GM23338 (cell line): Measurements from ENCODE around the gene ALOX5AP. TPM values are rescaled to one million over a fixed set of nuclear protein-coding genes. Genes with fewer than 3 reads are reported as not detected.

Experiments used
- ATAC-seq: fragments of 200-7000 bp; cut with Tn5 transposase; 3 replicates; pipeline ENCODE4 v1.9.1; 2020
- DNase-seq: peaks from one replicate; pipeline ENCODE4 v3.0.0-alpha.2; 2015; ENCODE audit warnings: low spot score
- H2AFZ ChIP-seq: fragments of 200-600 bp; sonication (generic); 2 replicates; pipeline ENCODE4 v1.8.0; 2016; ENCODE audit warnings: antibody characterized with exemption, mild to moderate bottlenecking, moderate library complexity
- H3F3A ChIP-seq: fragments of 200-600 bp; sonication (generic); replicated peaks from 2 replicates; pipeline ENCODE4 v1.8.0; 2017; ENCODE audit warnings: antibody characterized with exemption, mixed run types, low read depth
- H3K27ac ChIP-seq: fragments of 200-600 bp; sonication (generic); 2 replicates; pipeline ENCODE4 v1.6.1; 2016; ENCODE audit warnings: low read depth
- H3K27me3 ChIP-seq: fragments of 200-600 bp; sonication (generic); 2 replicates; pipeline ENCODE4 v1.8.0; 2016; ENCODE audit warnings: mild to moderate bottlenecking, mixed run types, moderate library complexity; ENCODE audit not compliant: insufficient read depth
- H3K36me3 ChIP-seq: fragments of 200-600 bp; sonication (generic); 2 replicates; pipeline ENCODE4 v1.8.0; 2016; ENCODE audit warnings: mild to moderate bottlenecking; ENCODE audit not compliant: insufficient read depth
- H3K4me1 ChIP-seq: fragments of 200-600 bp; sonication (generic); 2 replicates; pipeline ENCODE4 v1.8.0; 2016; ENCODE audit warnings: mild to moderate bottlenecking, moderate library complexity; ENCODE audit not compliant: insufficient read depth
- H3K4me2 ChIP-seq: fragments of 200-600 bp; sonication (generic); 2 replicates; pipeline ENCODE4 v1.7.1; 2017; ENCODE audit warnings: mixed run types
- H3K4me3 ChIP-seq: fragments of 200-600 bp; sonication (generic); 2 replicates; pipeline ENCODE4 v1.6.1; 2016; ENCODE audit warnings: mixed run types
- H3K79me2 ChIP-seq: fragments of 200-600 bp; sonication (generic); replicated peaks from 2 replicates; pipeline ENCODE4 v1.8.0; 2017; ENCODE audit warnings: mild to moderate bottlenecking; ENCODE audit not compliant: insufficient read depth
- H3K9me2 ChIP-seq: fragments of 200-600 bp; sonication (generic); 2 replicates; pipeline ENCODE4 v1.8.0; 2017; ENCODE audit not compliant: insufficient read depth
- H4K20me1 ChIP-seq: fragments of 200-600 bp; sonication (generic); replicated peaks from 2 replicates; pipeline ENCODE4 v1.8.0; 2017; ENCODE audit warnings: mild to moderate bottlenecking; ENCODE audit not compliant: insufficient read depth
- H3K27ac Mint-ChIP-seq: 2 replicates; pipeline ENCODE4 v1.8.0; 2020; ENCODE audit warnings: inconsistent platforms, mild to moderate bottlenecking, moderate library complexity, mixed read lengths
- H3K27me3 Mint-ChIP-seq: 3 replicates; pipeline ENCODE4 v1.8.0; 2022; ENCODE audit warnings: low read depth, mild to moderate bottlenecking, moderate library complexity, mixed read lengths, inconsistent platforms; ENCODE audit not compliant: insufficient read depth, poor library complexity
- H3K36me3 Mint-ChIP-seq: 3 replicates; pipeline ENCODE4 v1.8.0; 2021; ENCODE audit warnings: low read depth, mild to moderate bottlenecking, inconsistent platforms, moderate library complexity, mixed read lengths
- H3K4me1 Mint-ChIP-seq: 3 replicates; pipeline ENCODE4 v1.8.0; 2020; ENCODE audit warnings: mild to moderate bottlenecking, inconsistent platforms, mixed read lengths
- H3K4me3 Mint-ChIP-seq: 3 replicates; pipeline ENCODE4 v1.8.0; 2021; ENCODE audit warnings: moderate library complexity, mild to moderate bottlenecking, inconsistent platforms, mixed read lengths
- H3K9me3 Mint-ChIP-seq: 3 replicates; pipeline ENCODE4 v1.8.0; 2020; ENCODE audit warnings: moderate library complexity, mild to moderate bottlenecking, inconsistent platforms, mixed read lengths
- CREB1 ChIP-seq: fragments of 250-450 bp; sonication (Bioruptor Pico); IDR thresholded peaks from 2 replicates; pipeline ENCODE4 v1.5.0; 2020; ENCODE audit warnings: low read depth, mild to moderate bottlenecking, moderate library complexity
- EZH2phosphoT487 ChIP-seq: fragments of 200-600 bp; sonication (generic); IDR thresholded peaks from one replicate; pipeline ENCODE4 v1.8.1; 2018; ENCODE audit warnings: antibody characterized with exemption; ENCODE audit not compliant: unreplicated experiment
- NANOG ChIP-seq: IDR thresholded peaks from 2 replicates; pipeline ENCODE4 v1.6.1; 2016; ENCODE audit warnings: antibody characterized with exemption, borderline replicate concordance
- POLR2AphosphoS5 ChIP-seq: IDR thresholded peaks from 2 replicates; pipeline ENCODE4 v1.6.1; 2016; ENCODE audit warnings: antibody characterized with exemption, low read depth
- ZNF114 ChIP-seq: fragments of 250-450 bp; sonication (Bioruptor Pico); IDR thresholded peaks from 2 replicates; pipeline ENCODE4 v1.5.0; 2020; ENCODE audit warnings: mild to moderate bottlenecking, moderate library complexity
- ZNF331 ChIP-seq: fragments of 250-450 bp; sonication (Bioruptor Pico); IDR thresholded peaks from 2 replicates; pipeline ENCODE4 v1.5.0; 2020; ENCODE audit warnings: low read depth, mild to moderate bottlenecking, moderate library complexity
- polyA plus RNA-seq: library from polyadenylated mRNA; unstranded; fragments of >200 nt; fragmentation: Nextera tagmentation; extraction: Ambion mirVana; gene quantifications from 2 replicates; pipeline ENCODE4 v1.2.1, GENCODE V29; 2016
- total RNA-seq: library from RNA; depleted of rRNA; stranded (reverse); fragments of >200 nt; shearing (Covaris generic); gene quantifications from 2 replicates; pipeline ENCODE4 v1.2.3, GENCODE V29; 2014
- TF ChIP-seq, protein P1 (sequence below): fragments of 250-450 bp; sonication (Bioruptor Pico); IDR thresholded peaks from 2 replicates; pipeline ENCODE4 v1.5.0; 2020; ENCODE audit warnings: mild to moderate bottlenecking, moderate library complexity
- TF ChIP-seq, protein P2 (sequence below), 2 experiments: fragments of 200-600 bp in 1 of 2; sonication (generic) in 1 of 2; conservative IDR thresholded peaks; 2 replicates each; pipeline versions ENCODE4 v1.5.1 to v1.6.1; 2016 to 2017; ENCODE audit warnings: antibody characterized with exemption in 2 of 2, low read depth in 2 of 2, mild to moderate bottlenecking in 2 of 2, moderate library complexity in 1 of 2

Gene ALOX5AP
- total and polyA plus RNA-seq, 2 experiments from 2014 or later: 0.23 TPM; not detected in 1

DNA sequence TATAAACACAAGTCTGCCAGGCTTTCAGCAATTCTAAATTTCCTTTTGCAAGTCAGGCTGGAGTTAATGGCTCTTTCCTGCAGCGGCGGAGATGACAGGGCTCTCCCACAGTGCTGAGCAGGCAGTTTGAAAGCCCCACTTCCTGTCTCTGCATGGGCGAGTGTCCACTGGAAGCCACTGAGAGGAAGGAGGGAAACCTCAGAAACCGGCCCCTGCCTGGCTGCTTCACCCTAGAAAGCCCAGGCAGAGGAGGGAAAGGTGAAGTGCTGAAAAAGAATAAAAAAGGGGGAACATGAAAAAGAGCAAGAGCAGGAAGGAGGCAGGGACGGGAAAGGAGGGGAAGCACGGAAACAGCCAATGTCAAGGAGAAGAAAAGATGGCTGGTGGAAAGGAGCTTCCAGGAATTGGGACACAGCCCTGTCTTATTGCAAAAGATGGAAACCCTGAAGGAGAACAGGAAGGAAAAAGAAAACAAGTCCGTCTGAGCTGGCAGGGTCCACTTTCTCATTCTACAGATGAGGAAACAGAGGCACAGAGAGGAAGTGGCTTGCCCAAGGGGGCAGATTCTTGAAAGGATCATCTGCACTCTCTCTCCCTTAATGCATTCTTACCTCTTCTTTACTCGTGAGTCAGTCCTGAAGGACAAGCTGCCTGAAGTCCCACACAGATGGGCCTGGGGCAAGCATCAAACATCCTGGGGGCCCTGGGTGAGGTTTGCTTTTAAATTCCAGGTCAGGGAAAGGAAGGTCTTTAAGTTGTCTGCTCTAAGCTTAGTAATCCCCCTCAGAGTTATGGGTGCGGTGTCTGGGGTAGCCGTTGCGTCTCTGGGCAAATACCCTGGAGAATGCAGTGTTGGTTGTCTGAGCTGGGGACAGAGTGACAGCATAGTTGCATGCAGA, 38.8 kb upstream of the ALOX5AP start:
- no peaks in the 10 kb centered on the region for H3K9me2 ChIP-seq
- no peak overlapping the region for H3K4me2 ChIP-seq
- H3K27ac Mint-ChIP-seq: peak overlapping the region; percentile 80; the same call in 1 of the 2 replicates
- peak overlapping the region; percentile 64 for H2AFZ ChIP-seq
- no peak overlapping the region for H3K27ac ChIP-seq
- no peaks in the 10 kb centered on the region for H3K36me3 ChIP-seq
- H3K9me3 Mint-ChIP-seq: no peaks in the 10 kb centered on the region
- H4K20me1 ChIP-seq: no peaks in the 10 kb centered on the region
- no peaks in the 10 kb centered on the region for H3K36me3 Mint-ChIP-seq
- peaks cover 8% of the 10 kb centered on the region for H3K27me3 Mint-ChIP-seq
- H3K4me1 ChIP-seq: peaks cover 17% of the 10 kb centered on the region
- H3K27me3 ChIP-seq: no peaks in the 10 kb centered on the region
- no peak for TF ChIP-seq POLR2AphosphoS5
- no peak for TF ChIP-seq EZH2phosphoT487
- TF ChIP-seq ZNF114 (CRISPR knock-in tag): no peak
- no peak for TF ChIP-seq CREB1
- TF ChIP-seq ZNF331 (CRISPR knock-in tag): no peak
- TF ChIP-seq NANOG: no peak
- TF ChIP-seq, protein P1, sequence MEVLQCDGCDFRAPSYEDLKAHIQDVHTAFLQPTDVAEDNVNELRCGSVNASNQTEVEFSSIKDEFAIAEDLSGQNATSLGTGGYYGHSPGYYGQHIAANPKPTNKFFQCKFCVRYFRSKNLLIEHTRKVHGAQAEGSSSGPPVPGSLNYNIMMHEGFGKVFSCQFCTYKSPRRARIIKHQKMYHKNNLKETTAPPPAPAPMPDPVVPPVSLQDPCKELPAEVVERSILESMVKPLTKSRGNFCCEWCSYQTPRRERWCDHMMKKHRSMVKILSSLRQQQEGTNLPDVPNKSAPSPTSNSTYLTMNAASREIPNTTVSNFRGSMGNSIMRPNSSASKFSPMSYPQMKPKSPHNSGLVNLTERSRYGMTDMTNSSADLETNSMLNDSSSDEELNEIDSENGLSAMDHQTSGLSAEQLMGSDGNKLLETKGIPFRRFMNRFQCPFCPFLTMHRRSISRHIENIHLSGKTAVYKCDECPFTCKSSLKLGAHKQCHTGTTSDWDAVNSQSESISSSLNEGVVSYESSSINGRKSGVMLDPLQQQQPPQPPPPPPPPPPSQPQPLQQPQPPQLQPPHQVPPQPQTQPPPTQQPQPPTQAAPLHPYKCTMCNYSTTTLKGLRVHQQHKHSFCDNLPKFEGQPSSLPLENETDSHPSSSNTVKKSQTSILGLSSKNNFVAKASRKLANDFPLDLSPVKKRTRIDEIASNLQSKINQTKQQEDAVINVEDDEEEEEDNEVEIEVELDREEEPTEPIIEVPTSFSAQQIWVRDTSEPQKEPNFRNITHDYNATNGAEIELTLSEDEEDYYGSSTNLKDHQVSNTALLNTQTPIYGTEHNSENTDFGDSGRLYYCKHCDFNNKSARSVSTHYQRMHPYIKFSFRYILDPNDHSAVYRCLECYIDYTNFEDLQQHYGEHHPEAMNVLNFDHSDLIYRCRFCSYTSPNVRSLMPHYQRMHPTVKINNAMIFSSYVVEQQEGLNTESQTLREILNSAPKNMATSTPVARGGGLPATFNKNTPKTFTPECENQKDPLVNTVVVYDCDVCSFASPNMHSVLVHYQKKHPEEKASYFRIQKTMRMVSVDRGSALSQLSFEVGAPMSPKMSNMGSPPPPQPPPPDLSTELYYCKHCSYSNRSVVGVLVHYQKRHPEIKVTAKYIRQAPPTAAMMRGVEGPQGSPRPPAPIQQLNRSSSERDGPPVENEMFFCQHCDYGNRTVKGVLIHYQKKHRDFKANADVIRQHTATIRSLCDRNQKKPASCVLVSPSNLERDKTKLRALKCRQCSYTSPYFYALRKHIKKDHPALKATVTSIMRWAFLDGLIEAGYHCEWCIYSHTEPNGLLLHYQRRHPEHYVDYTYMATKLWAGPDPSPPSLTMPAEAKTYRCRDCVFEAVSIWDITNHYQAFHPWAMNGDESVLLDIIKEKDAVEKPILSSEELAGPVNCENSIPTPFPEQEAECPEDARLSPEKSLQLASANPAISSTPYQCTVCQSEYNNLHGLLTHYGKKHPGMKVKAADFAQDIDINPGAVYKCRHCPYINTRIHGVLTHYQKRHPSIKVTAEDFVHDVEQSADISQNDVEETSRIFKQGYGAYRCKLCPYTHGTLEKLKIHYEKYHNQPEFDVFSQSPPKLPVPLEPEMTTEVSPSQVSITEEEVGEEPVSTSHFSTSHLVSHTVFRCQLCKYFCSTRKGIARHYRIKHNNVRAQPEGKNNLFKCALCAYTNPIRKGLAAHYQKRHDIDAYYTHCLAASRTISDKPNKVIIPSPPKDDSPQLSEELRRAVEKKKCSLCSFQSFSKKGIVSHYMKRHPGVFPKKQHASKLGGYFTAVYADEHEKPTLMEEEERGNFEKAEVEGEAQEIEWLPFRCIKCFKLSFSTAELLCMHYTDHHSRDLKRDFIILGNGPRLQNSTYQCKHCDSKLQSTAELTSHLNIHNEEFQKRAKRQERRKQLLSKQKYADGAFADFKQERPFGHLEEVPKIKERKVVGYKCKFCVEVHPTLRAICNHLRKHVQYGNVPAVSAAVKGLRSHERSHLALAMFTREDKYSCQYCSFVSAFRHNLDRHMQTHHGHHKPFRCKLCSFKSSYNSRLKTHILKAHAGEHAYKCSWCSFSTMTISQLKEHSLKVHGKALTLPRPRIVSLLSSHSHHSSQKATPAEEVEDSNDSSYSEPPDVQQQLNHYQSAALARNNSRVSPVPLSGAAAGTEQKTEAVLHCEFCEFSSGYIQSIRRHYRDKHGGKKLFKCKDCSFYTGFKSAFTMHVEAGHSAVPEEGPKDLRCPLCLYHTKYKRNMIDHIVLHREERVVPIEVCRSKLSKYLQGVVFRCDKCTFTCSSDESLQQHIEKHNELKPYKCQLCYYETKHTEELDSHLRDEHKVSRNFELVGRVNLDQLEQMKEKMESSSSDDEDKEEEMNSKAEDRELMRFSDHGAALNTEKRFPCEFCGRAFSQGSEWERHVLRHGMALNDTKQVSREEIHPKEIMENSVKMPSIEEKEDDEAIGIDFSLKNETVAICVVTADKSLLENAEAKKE (CRISPR knock-in tag): no peak
- TF ChIP-seq, protein P2, sequence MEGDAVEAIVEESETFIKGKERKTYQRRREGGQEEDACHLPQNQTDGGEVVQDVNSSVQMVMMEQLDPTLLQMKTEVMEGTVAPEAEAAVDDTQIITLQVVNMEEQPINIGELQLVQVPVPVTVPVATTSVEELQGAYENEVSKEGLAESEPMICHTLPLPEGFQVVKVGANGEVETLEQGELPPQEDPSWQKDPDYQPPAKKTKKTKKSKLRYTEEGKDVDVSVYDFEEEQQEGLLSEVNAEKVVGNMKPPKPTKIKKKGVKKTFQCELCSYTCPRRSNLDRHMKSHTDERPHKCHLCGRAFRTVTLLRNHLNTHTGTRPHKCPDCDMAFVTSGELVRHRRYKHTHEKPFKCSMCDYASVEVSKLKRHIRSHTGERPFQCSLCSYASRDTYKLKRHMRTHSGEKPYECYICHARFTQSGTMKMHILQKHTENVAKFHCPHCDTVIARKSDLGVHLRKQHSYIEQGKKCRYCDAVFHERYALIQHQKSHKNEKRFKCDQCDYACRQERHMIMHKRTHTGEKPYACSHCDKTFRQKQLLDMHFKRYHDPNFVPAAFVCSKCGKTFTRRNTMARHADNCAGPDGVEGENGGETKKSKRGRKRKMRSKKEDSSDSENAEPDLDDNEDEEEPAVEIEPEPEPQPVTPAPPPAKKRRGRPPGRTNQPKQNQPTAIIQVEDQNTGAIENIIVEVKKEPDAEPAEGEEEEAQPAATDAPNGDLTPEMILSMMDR (conservative IDR thresholded peaks at IDR 0.05; ENCODE audit: low read depth in 2 of 2): no peak
- no peaks in the 10 kb centered on the region for H3F3A ChIP-seq
- H3K79me2 ChIP-seq: no peaks in the 10 kb centered on the region
- ATAC-seq: peak; percentile 54; the same call in 2 of the 3 replicates
- H3K4me3 Mint-ChIP-seq: no peak overlapping the region
- peaks cover 29% of the 10 kb centered on the region for H3K4me1 Mint-ChIP-seq
- H3K4me3 ChIP-seq: no peak overlapping the region
- DNase-seq: peak; percentile 25
